Ishikawa (cell line): ENCODE results near the gene CADM1.

Source experiments
- EGR1 ChIP-seq: IDR thresholded peaks from 2 replicates; pipeline ENCODE4 v1.6.1; 2012
- EP300 ChIP-seq: IDR thresholded peaks from 2 replicates; pipeline ENCODE4 v1.6.1; 2012; ENCODE audit warnings: borderline replicate concordance

GRCh38 chr11:115286614-115287013, 217.6 kb downstream of the CADM1 start:
- no peak for TF ChIP-seq EGR1
- no peak for TF ChIP-seq EP300
